Natural killer cell (primary cell): ENCODE data around the gene FRAS1. TPM values are rescaled to one million over a fixed set of nuclear protein-coding genes. Genes with fewer than 3 reads are reported as not detected.

Source experiments
- ATAC-seq, 3 donors: fragments of 150-1000 bp in 2 of 3; fragments of 200-7000 bp in 1 of 3; cut with Tn5 transposase; 1 replicate in 1 of 3; 2 replicates in 2 of 3; pipeline ENCODE4 v1.10.0; 2021; ENCODE audit warnings: mild to moderate bottlenecking in 2 of 3, moderate library complexity in 2 of 3
- DNase-seq, 2 donors: peaks; one replicate each; pipeline versions ENCODE4 v3.0.0 to v3.0.0-alpha.2; 2013 to 2021; ENCODE audit warnings: mixed read lengths in 1 of 2
- H3K27ac ChIP-seq: one replicate; pipeline ENCODE4 v1.5.1; 2013; ENCODE audit warnings: mild to moderate bottlenecking, low read length
- H3K27me3 ChIP-seq: one replicate; pipeline ENCODE4 v1.6.1; 2013; ENCODE audit warnings: low read length; ENCODE audit not compliant: control insufficient read depth, insufficient read depth
- H3K36me3 ChIP-seq: one replicate; pipeline ENCODE4 v1.6.1; 2013; ENCODE audit warnings: low read length; ENCODE audit not compliant: control insufficient read depth, insufficient read depth
- H3K4me1 ChIP-seq: one replicate; pipeline ENCODE4 v1.6.1; 2013; ENCODE audit warnings: low read length; ENCODE audit not compliant: control insufficient read depth, insufficient read depth
- H3K4me3 ChIP-seq: one replicate; pipeline ENCODE4 v1.5.1; 2013; ENCODE audit warnings: low read length
- H3K9me3 ChIP-seq: one replicate; pipeline ENCODE4 v1.6.1; 2013; ENCODE audit warnings: low read length; ENCODE audit not compliant: control insufficient read depth, insufficient read depth
- H3K27ac Mint-ChIP-seq, 2 donors: one replicate each; pipeline ENCODE4 v1.8.0; 2022; ENCODE audit warnings: mild to moderate bottlenecking in 2 of 2, mixed read lengths in 2 of 2, moderate library complexity in 1 of 2
- H3K27me3 Mint-ChIP-seq, 2 donors: one replicate each; pipeline ENCODE4 v1.8.0; 2022; ENCODE audit warnings: low read depth in 2 of 2, mixed read lengths in 2 of 2
- H3K36me3 Mint-ChIP-seq: one replicate; pipeline ENCODE4 v1.8.0; 2022; ENCODE audit warnings: mixed read lengths
- H3K4me1 Mint-ChIP-seq, 2 donors: one replicate each; pipeline ENCODE4 v1.8.0; 2022; ENCODE audit warnings: mixed read lengths in 2 of 2
- H3K4me3 Mint-ChIP-seq: one replicate; pipeline ENCODE4 v1.8.0; 2022; ENCODE audit warnings: mild to moderate bottlenecking, moderate library complexity, mixed read lengths
- H3K9me3 Mint-ChIP-seq, 2 donors: one replicate each; pipeline ENCODE4 v1.8.0; 2022; ENCODE audit warnings: mixed read lengths in 2 of 2
- WGBS: methylation state at CpG from one replicate; pipeline ENCODE4 v1.1.7; 2013; ENCODE audit warnings: missing lambda C conversion rate; ENCODE audit not compliant: insufficient coverage; 5-methylcytosine and 5-hydroxymethylcytosine counted together
- intact Hi-C: fragments of 100-400 bp; cut with micrococcal nuclease; formaldehyde crosslinking; loops from one replicate; pipeline ENCODE4 v1.14.2; 2022
- total RNA-seq, 4 donors: library from RNA; stranded (reverse); fragments of 120-200 nt in 1 of 4; gene quantifications; one replicate each; pipeline versions ENCODE4 v1.2.3 to v1.2.4, GENCODE V29; 2013 to 2022
- TF ChIP-seq, protein P1 (sequence below): fragments of 200-600 bp; IDR thresholded peaks from one replicate; pipeline ENCODE4 v1.8.0; 2022; ENCODE audit warnings: antibody characterized with exemption

The FRAS1 gene
- total RNA-seq, 3 donors from 2014 or later (not counting 1 experiment from before 2014, with no cell fraction given): 0.15 to 0.31 TPM; not detected in 1

DNA sequence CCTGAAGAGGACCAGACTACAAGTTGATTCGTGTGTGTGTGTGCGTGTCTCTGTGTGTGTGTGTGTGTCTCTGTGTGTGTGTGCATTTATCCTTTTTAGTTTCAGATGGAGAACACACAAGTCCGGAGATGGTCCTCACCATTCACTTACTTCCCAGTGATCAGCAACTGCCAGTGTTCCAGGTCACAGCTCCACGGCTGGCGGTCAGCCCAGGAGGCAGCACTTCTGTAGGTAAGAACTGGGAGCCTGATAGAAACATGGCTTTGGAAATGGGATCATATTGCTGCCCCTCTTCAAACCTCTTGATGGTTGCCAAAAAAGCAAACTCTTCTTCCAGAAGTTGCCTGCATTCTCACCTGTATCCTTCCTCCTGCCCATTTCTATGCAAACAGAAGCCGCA, 371.9 kb downstream of the FRAS1 start:
- Histone ChIP-seq H3K36me3 (no peaks in the 10 kb centered on the region), H3K4me3 (no peak overlapping the region), H3K27ac (no peak overlapping the region), H3K4me1 (no peaks in the 10 kb centered on the region), H3K27me3 (no peaks in the 10 kb centered on the region), H3K9me3 (no peaks in the 10 kb centered on the region)
- Mint-ChIP-seq H3K9me3 (no peaks in the 10 kb centered on the region), H3K27ac (no peak overlapping the region), H3K27me3 (peaks cover 0 to 5% of the 10 kb centered on the region in 2 donors), H3K4me3 (no peak overlapping the region), H3K4me1 (no peaks in the 10 kb centered on the region), H3K36me3 (no peaks in the 10 kb centered on the region)
- no peak for DNase-seq
- 92% methylated on average over 6 of the region's 6 CpGs for WGBS
- TF ChIP-seq, protein P1, sequence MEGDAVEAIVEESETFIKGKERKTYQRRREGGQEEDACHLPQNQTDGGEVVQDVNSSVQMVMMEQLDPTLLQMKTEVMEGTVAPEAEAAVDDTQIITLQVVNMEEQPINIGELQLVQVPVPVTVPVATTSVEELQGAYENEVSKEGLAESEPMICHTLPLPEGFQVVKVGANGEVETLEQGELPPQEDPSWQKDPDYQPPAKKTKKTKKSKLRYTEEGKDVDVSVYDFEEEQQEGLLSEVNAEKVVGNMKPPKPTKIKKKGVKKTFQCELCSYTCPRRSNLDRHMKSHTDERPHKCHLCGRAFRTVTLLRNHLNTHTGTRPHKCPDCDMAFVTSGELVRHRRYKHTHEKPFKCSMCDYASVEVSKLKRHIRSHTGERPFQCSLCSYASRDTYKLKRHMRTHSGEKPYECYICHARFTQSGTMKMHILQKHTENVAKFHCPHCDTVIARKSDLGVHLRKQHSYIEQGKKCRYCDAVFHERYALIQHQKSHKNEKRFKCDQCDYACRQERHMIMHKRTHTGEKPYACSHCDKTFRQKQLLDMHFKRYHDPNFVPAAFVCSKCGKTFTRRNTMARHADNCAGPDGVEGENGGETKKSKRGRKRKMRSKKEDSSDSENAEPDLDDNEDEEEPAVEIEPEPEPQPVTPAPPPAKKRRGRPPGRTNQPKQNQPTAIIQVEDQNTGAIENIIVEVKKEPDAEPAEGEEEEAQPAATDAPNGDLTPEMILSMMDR: no peak
- no peak for ATAC-seq
- intact Hi-C loops: no loop called here

DNA sequence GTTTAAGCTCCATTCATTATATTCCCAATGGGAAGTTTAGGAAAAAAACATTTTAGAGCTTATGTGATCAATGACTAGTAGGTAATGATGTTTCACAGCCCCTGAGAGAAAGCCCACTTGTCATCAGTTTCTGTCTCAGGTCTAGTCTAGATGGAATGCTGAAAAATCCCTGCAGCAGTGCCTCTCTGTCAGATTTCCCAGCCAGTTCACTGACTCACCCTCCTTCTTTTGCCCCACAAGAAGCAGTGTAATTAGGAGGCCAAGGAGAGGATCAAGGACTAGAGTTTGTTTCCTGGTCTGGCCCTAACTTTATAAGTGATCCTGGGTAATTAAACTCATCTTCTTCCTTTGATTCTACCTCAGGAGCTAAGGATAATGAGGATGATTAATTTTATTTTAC, 375.8 kb downstream of the FRAS1 start:
- Histone ChIP-seq H3K27me3 (no peaks in the 10 kb centered on the region), H3K36me3 (no peaks in the 10 kb centered on the region), H3K27ac (no peak overlapping the region), H3K4me1 (no peaks in the 10 kb centered on the region), H3K4me3 (no peak overlapping the region), H3K9me3 (no peaks in the 10 kb centered on the region)
- TF ChIP-seq, protein P1: no peak
- DNase-seq (no peak), ATAC-seq (no peak)
- Mint-ChIP-seq H3K27me3 (peaks cover under 1 to 6% of the 10 kb centered on the region in 2 donors), H3K9me3 (no peaks in the 10 kb centered on the region), H3K27ac (no peak overlapping the region), H3K4me3 (no peak overlapping the region), H3K36me3 (no peaks in the 10 kb centered on the region), H3K4me1 (no peaks in the 10 kb centered on the region)
- intact Hi-C loops: no loop called here

DNA sequence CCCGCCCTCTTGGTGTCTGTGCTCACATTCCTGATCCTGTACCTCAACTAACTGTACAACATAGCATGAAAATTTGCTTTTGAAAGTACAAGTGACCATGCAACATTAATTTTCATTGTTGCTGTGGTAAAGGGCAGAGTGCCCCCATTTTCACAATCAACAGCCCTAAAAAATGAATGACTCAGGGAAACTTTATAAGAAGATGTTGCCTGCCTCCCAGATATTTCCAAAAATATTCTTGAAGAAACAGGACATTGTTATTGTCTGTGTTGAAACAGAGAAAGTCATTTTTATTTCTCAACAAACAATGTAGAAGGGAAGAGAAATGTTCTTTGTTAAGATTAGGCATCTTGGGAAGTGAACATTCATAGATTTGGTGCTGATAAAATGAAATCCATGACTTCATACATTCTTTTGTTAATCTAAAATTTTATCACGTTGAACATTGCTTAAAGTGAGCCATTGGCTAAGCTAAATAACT, 380.5 kb downstream of the FRAS1 start:
- Mint-ChIP-seq H3K27me3 (peaks cover 0 to 6% of the 10 kb centered on the region in 2 donors), H3K27ac (no peak overlapping the region), H3K36me3 (no peaks in the 10 kb centered on the region), H3K4me3 (no peak overlapping the region), H3K9me3 (no peaks in the 10 kb centered on the region), H3K4me1 (no peaks in the 10 kb centered on the region)
- ATAC-seq (no peak), DNase-seq (no peak)
- 83% methylated on average over 1 of the region's 2 CpGs for WGBS
- no peaks in the 10 kb centered on the region for H3K9me3 ChIP-seq
- no peak overlapping the region for H3K4me3 ChIP-seq
- H3K27me3 ChIP-seq: no peaks in the 10 kb centered on the region
- intact Hi-C loops: no loop called here
- TF ChIP-seq, protein P1: no peak
- no peaks in the 10 kb centered on the region for H3K4me1 ChIP-seq
- no peaks in the 10 kb centered on the region for H3K36me3 ChIP-seq
- no peak overlapping the region for H3K27ac ChIP-seq

DNA sequence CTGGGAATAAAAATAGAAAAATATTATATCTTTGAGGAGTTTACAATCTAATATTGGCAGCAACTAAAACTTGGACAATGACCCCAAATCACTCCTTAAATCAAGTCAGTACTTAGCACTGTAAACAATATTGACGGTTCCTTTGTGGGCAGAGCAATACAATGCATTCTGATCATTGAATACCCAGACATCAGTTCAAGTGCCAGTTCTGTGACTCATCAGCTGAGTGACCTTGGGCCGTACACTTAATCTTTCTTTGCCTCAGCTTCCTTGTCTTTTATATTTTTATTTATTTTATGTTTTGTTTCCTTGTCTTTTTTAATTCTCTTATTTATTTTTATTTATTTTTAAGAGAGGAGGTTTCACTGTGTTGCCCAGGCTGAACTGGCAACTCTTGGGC, 382.2 kb downstream of the FRAS1 start:
- no peak for ATAC-seq
- TF ChIP-seq, protein P1: no peak
- H3K4me3 ChIP-seq: no peak overlapping the region
- 89% methylated on average over 1 of the region's 2 CpGs for WGBS
- intact Hi-C loops: no loop called here
- H3K4me1 ChIP-seq: no peaks in the 10 kb centered on the region
- H3K4me3 Mint-ChIP-seq: no peak overlapping the region
- H3K27me3 Mint-ChIP-seq: peaks cover 0 to 6% of the 10 kb centered on the region in 2 donors
- H3K36me3 ChIP-seq: no peaks in the 10 kb centered on the region
- no peaks in the 10 kb centered on the region for H3K36me3 Mint-ChIP-seq
- no peak for DNase-seq
- no peaks in the 10 kb centered on the region for H3K9me3 Mint-ChIP-seq
- H3K4me1 Mint-ChIP-seq: no peaks in the 10 kb centered on the region
- H3K27ac Mint-ChIP-seq: no peak overlapping the region
- no peaks in the 10 kb centered on the region for H3K9me3 ChIP-seq
- no peak overlapping the region for H3K27ac ChIP-seq
- H3K27me3 ChIP-seq: no peaks in the 10 kb centered on the region
